BE2C (cell line): Measurements from ENCODE around the gene HOXA2.

Experiments
- DNase-seq: peaks from one replicate; pipeline ENCODE4 v3.0.0-alpha.2; 2020
- H3K27me3 ChIP-seq: fragments of 250-450 bp; sonication (Bioruptor Pico); 2 replicates; pipeline ENCODE4 v1.5.1; 2020; ENCODE audit warnings: mild to moderate bottlenecking
- H3K36me3 ChIP-seq: fragments of 250-450 bp; sonication (Bioruptor Pico); 2 replicates; pipeline ENCODE4 v1.5.1; 2020; ENCODE audit warnings: mild to moderate bottlenecking
- H3K4me1 ChIP-seq: fragments of 250-450 bp; sonication (Bioruptor Pico); 2 replicates; pipeline ENCODE4 v1.5.1; 2020
- H3K4me3 ChIP-seq: 2 replicates; pipeline ENCODE4 v1.5.1; 2011; ENCODE audit warnings: low read depth, low read length
- H3K9me3 ChIP-seq: fragments of 250-450 bp; sonication (Bioruptor Pico); 2 replicates; pipeline ENCODE4 v1.5.1; 2020
- TF ChIP-seq, protein P1 (sequence below): IDR thresholded peaks from 2 replicates; pipeline ENCODE4 v1.5.1; 2012; ENCODE audit warnings: mild to moderate bottlenecking, low read depth, low read length

The HOXA2 gene

GRCh38 chr7:27105301-27106031 lies 3.0 kb upstream of the HOXA2 start:
- TF ChIP-seq, protein P1, sequence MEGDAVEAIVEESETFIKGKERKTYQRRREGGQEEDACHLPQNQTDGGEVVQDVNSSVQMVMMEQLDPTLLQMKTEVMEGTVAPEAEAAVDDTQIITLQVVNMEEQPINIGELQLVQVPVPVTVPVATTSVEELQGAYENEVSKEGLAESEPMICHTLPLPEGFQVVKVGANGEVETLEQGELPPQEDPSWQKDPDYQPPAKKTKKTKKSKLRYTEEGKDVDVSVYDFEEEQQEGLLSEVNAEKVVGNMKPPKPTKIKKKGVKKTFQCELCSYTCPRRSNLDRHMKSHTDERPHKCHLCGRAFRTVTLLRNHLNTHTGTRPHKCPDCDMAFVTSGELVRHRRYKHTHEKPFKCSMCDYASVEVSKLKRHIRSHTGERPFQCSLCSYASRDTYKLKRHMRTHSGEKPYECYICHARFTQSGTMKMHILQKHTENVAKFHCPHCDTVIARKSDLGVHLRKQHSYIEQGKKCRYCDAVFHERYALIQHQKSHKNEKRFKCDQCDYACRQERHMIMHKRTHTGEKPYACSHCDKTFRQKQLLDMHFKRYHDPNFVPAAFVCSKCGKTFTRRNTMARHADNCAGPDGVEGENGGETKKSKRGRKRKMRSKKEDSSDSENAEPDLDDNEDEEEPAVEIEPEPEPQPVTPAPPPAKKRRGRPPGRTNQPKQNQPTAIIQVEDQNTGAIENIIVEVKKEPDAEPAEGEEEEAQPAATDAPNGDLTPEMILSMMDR, result no peak

DNA sequence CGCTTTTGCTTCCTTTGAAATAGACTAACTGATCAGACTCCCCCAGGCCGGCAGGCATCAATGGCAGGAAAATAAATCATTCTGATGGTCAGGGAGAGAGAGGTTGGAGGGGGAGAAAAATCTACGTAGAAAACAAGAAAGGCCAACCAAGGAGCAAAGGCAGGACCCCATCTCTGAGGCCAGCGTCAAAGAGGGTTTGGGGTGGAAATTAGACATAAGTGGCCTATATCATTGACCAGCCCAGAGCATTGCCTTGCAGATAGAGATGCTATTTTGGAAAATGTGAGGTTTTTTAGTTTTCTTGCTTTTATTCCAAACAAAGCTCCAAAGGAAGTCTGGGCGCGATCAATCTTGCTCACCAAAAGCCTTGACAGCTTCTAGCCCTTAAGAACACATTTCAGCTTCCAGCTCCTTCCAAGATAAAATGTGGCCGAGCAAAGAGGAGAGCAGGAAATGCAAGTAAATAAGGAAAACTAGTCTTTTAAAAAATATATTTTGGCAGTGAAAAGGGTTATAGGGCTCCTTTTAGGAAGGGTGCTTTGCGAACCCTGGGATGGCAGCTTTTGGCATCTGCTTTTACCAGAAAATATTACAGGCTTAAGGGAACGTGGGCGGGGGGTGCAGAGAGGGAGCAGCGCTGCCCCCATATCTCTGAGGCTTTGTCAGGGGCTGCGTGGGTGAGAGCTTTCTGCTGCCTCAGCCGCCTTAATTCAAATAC lies 2.0 kb upstream of the HOXA2 start:
- H3K36me3 ChIP-seq, result no peaks in the 10 kb centered on the region
- H3K4me3 ChIP-seq, result no peak overlapping the region
- peaks cover 100% of the 10 kb centered on the region for H3K27me3 ChIP-seq
- no peaks in the 10 kb centered on the region; the same call in 1 of the 2 replicates for H3K9me3 ChIP-seq
- DNase-seq, result no peak
- TF ChIP-seq, protein P1, result no peak
- H3K4me1 ChIP-seq, result no peaks in the 10 kb centered on the region

More at GRCh38 chr7:27105301-27106031, 3.0 kb upstream of the HOXA2 start:
- Histone ChIP-seq H3K27me3 (peaks cover 100% of the 10 kb centered on the region), H3K4me1 (no peaks in the 10 kb centered on the region), H3K9me3 (no peaks in the 10 kb centered on the region; the same call in 1 of the 2 replicates), H3K36me3 (no peaks in the 10 kb centered on the region), H3K4me3 (no peak overlapping the region)
- no peak for DNase-seq

DNA sequence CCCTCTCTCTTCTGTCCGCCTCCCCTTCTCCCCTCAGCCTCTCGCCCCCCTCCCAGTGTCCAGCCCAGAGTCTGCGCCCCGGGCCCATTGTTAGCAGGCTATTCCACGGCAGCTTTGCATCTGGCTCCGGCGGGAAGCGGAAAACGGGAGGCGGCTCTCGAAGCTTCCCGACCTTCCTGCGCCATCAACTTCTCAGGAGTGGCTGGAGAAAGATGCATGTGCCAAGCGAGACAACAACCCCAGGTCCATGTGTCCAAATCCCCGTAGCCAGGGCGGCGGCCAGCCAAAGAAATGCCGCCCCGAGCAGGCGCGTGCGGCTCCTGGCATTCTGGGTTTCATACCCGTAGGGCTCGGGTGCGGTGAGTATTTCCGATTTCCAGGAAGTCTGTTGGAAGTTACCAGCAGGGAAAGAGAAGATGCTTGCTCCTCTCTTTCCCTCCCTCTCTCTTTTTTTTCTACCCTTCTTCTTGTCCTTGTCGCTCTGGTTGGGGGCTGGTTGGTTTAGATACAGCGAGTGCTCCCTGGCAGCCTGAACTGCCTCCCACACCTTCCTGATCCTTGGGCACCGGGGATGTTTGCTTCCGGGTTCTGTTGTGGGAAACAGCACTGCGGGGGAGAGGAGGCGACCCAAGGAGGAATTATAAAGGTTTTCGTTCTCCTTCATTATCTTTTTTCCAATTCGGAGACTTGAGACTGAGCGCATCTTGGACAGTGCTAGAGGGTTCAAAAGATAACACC lies 1.2 kb upstream of the HOXA2 start:
- no peaks in the 10 kb centered on the region; the same call in 1 of the 2 replicates for H3K9me3 ChIP-seq

GRCh38 chr7:27101957-27102580 lies 414 bp downstream of the HOXA2 start:
- Histone ChIP-seq H3K36me3 (no peaks in the 10 kb centered on the region), H3K9me3 (no peaks in the 10 kb centered on the region; the same call in 1 of the 2 replicates), H3K4me1 (no peaks in the 10 kb centered on the region), H3K4me3 (no peak overlapping the region), H3K27me3 (peaks cover 100% of the 10 kb centered on the region)
- TF ChIP-seq, protein P1, result no peak
- no peak for DNase-seq

More for the DNA sequence above, 1.2 kb upstream of the HOXA2 start:
- no peak for DNase-seq
- Histone ChIP-seq H3K27me3 (peaks cover 100% of the 10 kb centered on the region), H3K36me3 (no peaks in the 10 kb centered on the region), H3K4me1 (no peaks in the 10 kb centered on the region), H3K4me3 (no peak overlapping the region)
- TF ChIP-seq, protein P1, result no peak

DNA sequence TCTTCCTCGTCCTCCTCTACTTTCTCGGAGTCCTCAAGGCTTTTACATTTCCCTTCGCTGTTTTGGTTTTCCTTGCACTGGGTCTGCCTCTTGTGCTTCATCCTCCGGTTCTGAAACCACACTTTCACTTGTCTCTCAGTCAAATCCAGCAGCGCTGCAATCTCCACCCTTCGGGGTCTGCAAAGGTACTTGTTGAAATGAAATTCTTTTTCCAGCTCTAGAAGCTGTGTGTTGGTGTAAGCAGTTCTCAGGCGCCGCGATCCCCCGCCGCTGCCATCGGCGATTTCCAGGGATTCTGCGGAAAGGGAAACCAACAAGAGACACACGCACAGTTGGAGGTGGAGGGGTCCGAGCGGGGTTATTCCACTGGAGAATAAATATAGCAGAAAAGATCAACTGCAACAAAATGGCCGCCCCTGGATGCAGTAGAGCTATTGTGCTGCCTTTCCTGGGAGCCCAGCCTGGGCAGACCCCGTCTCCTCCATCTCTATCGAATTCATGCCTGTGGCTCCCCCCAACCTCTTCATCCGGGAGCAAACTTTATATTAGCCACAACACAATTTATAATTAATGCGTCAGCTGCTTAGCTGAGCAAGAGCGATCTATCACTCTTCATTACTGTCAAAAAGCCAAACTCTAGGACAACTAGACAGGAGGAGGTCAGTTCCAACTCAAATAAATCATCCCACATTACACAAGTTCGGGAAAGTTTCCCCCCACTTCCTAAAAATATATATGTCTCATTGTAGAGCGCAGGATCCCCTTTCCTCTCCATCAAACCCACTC lies 1.1 kb downstream of the HOXA2 start:
- H3K4me3 ChIP-seq, result no peak overlapping the region
- TF ChIP-seq, protein P1, result no peak
- DNase-seq, result no peak
- H3K27me3 ChIP-seq, result peaks cover 100% of the 10 kb centered on the region
- H3K36me3 ChIP-seq, result no peaks in the 10 kb centered on the region
- H3K4me1 ChIP-seq, result no peaks in the 10 kb centered on the region
- H3K9me3 ChIP-seq, result no peaks in the 10 kb centered on the region; the same call in 1 of the 2 replicates
